RWPE1 (cell line): ENCODE data around the gene ATP9A.

Experiments used
- CTCF ChIA-PET: fragments of 350-600 bp; sonication (Branson Sonifier 250); formaldehyde crosslinking; extraction: SDS; loops from one replicate; lab custom pipeline; 2021; lab: Yijun Ruan, JAX
- POLR2A ChIA-PET: fragments of 400-600 bp; formaldehyde crosslinking; extraction: SDS; loops from one replicate; lab custom pipeline; 2020; ENCODE audit warnings: antibody characterized with exemption; ENCODE audit not compliant: low non-redundant PET; lab: Yijun Ruan, JAX
- DNase-seq: peaks from one replicate; pipeline ENCODE4 v3.0.0; 2012; ENCODE audit warnings: low spot score
- H3K27ac ChIP-seq: fragments of 450-650 bp; 2 replicates; pipeline ENCODE4 v1.5.1; 2017
- CTCF ChIP-seq: fragments of 450-650 bp; conservative IDR thresholded peaks from 2 replicates; pipeline ENCODE4 v1.5.1; 2017; ENCODE audit warnings: low read depth, mild to moderate bottlenecking

The ATP9A gene

DNA sequence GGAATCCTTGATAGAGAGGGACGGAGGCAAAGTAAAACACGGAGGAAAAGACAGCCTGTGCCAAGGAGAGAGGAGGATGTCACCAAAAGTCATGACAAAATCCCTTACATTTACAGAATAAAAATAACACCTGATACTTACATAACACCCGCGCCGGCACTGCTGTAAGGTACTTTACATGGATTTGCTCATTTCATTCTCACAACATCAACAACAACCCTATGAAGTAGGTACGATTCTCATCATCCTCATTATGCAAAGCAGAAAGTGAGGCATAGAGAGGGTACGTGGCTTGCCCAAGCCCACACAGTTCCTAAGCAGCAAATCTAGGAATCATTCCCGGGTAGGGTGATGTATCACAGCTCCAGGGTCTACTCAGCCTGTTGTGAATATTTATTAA, 158.1 kb downstream of the ATP9A start:
- H3K27ac ChIP-seq = no peak overlapping the region
- ChIA-PET CTCF (interaction anchor here (0.6 to 1.6 kb wide), 4 partner anchors 13 to 1111 kb away, joined by 3 to 7 read pairs (median 3); no protein-coding TSS in a partner anchor), POLR2A (no interaction called here)
- DNase-seq = no peak
- no peak for TF ChIP-seq CTCF

DNA sequence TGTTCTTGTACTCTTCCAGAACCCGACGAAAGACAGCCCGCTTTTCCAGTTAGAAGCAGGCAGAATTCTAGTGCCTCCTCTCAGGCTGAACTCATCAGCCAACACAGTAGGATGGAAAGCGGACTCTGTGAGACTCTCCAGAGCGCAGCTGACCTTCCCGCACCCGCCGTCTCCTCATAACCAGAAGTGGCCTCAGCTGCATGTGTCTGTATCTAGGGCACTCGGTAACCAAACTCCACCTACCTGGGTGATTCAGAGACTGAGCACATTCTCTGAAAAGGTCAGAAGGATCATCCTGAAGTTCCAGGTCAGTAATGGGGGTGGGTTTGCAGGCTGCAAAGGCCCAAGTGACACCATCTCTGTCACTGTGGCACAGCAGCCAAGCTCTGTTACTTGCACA, 158.9 kb downstream of the ATP9A start:
- ChIA-PET CTCF (interaction anchor here (0.6 to 1.6 kb wide), 5 partner anchors 14 to 617 kb away, joined by 3 to 7 read pairs (median 3); no protein-coding TSS in a partner anchor), POLR2A (no interaction called here)
- no peak for TF ChIP-seq CTCF
- H3K27ac ChIP-seq = no peak overlapping the region
- no peak for DNase-seq

DNA sequence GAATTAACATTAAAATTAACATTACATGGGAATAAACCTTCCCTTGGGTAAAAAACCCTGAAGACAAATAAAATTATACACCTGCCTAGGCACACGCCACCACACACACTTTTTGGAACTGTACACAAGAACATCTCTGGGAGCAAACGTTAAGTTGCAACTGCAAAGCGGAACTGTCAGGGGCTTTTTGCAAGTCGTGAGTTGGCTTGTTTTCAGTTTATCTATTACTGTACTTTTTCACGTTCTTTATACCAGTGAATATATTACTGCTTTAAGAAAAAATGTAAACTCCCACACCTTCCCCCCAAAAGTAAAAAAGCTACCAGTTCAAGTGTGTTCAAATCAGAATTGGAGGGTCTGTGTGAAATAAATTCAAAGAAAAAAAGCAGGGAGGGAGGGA, 160.1 kb downstream of the ATP9A start:
- no peak overlapping the region for H3K27ac ChIP-seq
- no peak for TF ChIP-seq CTCF
- no peak for DNase-seq
- CTCF ChIA-PET = interaction anchor here (0.6 to 0.9 kb wide), 3 partner anchors 225 to 615 kb away, joined by 3 to 4 read pairs (median 4); no protein-coding TSS in a partner anchor
- POLR2A ChIA-PET = no interaction called here

DNA sequence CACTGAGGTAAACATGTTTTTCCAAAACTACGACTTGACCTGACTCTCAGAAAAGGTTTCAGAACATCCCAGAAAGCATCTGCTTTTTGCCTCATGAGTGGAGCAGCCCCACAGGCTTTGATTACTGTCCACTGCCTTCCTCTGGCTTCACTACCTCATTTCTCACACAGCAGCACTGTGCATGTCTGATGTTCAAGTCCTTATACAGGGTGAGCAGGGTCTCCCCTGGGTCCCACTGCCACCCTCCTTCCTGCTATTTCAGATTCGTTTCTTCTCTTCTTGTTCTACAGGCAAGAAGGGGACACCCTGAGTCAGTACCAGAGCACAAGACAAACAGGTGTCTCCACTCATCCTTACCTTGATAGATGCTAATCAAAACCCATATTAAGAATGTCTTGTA, 161.0 kb downstream of the ATP9A start:
- H3K27ac ChIP-seq = no peak overlapping the region
- no peak for TF ChIP-seq CTCF
- CTCF ChIA-PET = interaction anchor here (0.7 kb wide), 1 partner anchor 614 kb away, joined by 3 read pairs; no protein-coding TSS in a partner anchor
- POLR2A ChIA-PET = no interaction called here
- DNase-seq = no peak

DNA sequence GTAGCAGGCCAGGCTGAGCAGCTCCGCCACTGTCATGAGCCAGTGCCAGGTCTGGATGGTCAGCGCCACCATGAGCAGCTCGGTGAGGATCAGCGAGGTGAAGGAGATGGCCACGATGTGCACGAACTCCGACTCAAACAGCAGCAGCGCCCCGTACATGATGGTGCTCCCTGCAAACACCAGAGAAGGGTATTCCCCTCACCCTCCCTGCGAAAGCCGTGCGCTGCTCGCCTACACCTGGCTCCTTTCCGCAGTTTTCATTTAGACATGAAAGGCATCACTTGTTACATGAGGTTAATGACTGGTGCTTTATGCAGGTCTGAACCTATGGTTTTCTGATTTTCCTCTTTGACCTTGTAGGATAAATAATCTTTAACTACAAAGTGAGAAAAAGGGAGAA, 163.3 kb downstream of the ATP9A start:
- no peak for DNase-seq
- CTCF ChIA-PET = interaction anchor here (1.7 kb wide), 1 partner anchor 617 kb away, joined by 3 read pairs; no protein-coding TSS in a partner anchor
- POLR2A ChIA-PET = no interaction called here
- no peak overlapping the region for H3K27ac ChIP-seq
- no peak for TF ChIP-seq CTCF

DNA sequence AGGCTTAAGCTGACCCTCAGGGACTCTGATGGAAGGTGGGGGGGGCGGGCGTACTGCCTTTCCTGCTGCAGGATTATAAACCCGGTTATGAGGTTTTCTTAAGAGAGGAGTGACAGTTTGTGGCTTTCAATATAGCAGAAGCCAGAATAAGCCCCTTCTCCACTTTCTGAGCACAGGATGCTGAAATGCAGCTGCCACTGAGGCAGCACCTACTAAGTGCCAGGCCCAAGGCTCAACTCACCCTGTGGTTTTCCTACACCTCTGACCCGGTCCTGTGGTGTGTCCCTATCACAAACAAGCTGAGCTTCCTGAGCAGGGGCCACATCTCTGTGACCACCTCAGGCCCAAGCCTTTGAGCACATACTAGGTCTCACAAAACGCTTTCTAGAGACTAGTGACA, 166.1 kb downstream of the ATP9A start:
- DNase-seq = no peak
- no peak for TF ChIP-seq CTCF
- POLR2A ChIA-PET = no interaction called here
- CTCF ChIA-PET = no interaction called here
- no peak overlapping the region for H3K27ac ChIP-seq

DNA sequence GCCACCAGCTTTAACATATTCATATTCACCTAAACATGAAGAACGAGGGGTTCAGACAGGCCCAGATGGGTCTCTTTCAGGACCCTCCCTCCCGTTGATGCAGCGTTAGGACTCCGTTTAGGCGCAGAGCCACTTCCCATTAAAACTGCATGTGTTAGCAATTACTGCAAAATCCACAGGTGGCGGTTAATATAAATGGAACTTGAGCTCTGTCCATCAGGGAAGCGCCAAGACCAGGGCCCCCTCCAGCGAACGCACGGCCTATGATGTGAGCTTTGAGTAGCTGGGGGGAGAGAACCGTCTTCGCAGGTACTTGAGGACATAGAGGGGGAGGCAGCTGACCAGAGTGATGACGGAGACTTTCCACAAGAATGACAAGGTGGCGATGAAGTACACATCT, 167.2 kb downstream of the ATP9A start:
- no peak for DNase-seq
- ChIA-PET POLR2A (no interaction called here), CTCF (interaction anchor here (0.6 kb wide), 1 partner anchor 19 kb away, joined by 3 read pairs; no protein-coding TSS in a partner anchor)
- H3K27ac ChIP-seq = no peak overlapping the region
- TF ChIP-seq CTCF = no peak
